Osteocyte (in vitro differentiated cells): ENCODE measurements around the gene ARHGAP6. TPM values are rescaled to one million over a fixed set of nuclear protein-coding genes. Genes with fewer than 3 reads are reported as not detected.

Source experiments
- DNase-seq: peaks from one replicate; pipeline ENCODE4 v3.0.0; 2021; ENCODE audit warnings: mixed read lengths; ENCODE audit not compliant: unreplicated experiment; ENCODE audit errors: extremely low spot score
- H3K27ac Mint-ChIP-seq: one replicate; pipeline ENCODE4 v1.8.0; 2021; ENCODE audit warnings: mild to moderate bottlenecking, mixed read lengths; ENCODE audit not compliant: unreplicated experiment
- H3K27me3 Mint-ChIP-seq: one replicate; pipeline ENCODE4 v1.8.0; 2021; ENCODE audit warnings: mixed read lengths; ENCODE audit not compliant: unreplicated experiment
- H3K36me3 Mint-ChIP-seq: one replicate; pipeline ENCODE4 v1.8.0; 2021; ENCODE audit warnings: mixed read lengths; ENCODE audit not compliant: unreplicated experiment
- H3K4me1 Mint-ChIP-seq: one replicate; pipeline ENCODE4 v1.8.0; 2021; ENCODE audit warnings: mixed read lengths; ENCODE audit not compliant: unreplicated experiment
- H3K4me3 Mint-ChIP-seq: one replicate; pipeline ENCODE4 v1.8.0; 2021; ENCODE audit warnings: mild to moderate bottlenecking, moderate library complexity, mixed read lengths; ENCODE audit not compliant: unreplicated experiment
- H3K9me3 Mint-ChIP-seq: one replicate; pipeline ENCODE4 v1.8.0; 2021; ENCODE audit warnings: mixed read lengths; ENCODE audit not compliant: unreplicated experiment
- CTCF ChIP-seq: fragments of 200-600 bp; sonication (generic); IDR thresholded peaks from 2 replicates; pipeline ENCODE4 v1.5.0; 2021; ENCODE audit warnings: antibody characterized with exemption, mild to moderate bottlenecking, moderate library complexity
- total RNA-seq: library from RNA; stranded (reverse); gene quantifications from 2 replicates; pipeline ENCODE4 v1.2.1, GENCODE V29; 2021

The ARHGAP6 gene
- total RNA-seq, 1 donor from 2014 or later: 3.5 TPM

DNA sequence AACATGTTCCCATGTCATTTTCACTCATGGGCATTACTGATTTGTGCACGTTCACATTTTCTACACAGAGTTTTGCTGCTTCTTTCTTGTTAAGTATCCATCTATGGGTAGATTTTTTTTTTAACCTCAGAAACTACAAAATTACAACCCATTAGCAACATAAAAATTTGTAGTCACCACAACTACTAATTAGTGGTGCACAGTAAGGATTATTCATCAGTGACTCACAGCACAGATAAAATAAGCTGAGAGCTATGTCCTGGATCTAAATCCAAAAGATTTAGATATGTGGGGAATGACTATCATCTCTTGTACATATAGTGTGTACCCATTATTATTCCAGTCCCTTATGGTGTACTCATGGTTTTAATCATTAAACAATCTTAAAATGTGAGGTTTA is 392.2 kb downstream of the ARHGAP6 start:
- no peak for TF ChIP-seq CTCF
- H3K36me3 Mint-ChIP-seq: no peaks in the 10 kb centered on the region
- H3K9me3 Mint-ChIP-seq: peaks cover 12% of the 10 kb centered on the region
- no peaks in the 10 kb centered on the region for H3K27me3 Mint-ChIP-seq
- H3K4me1 Mint-ChIP-seq: no peaks in the 10 kb centered on the region
- no peak for DNase-seq
- H3K27ac Mint-ChIP-seq: no peak overlapping the region
- no peak overlapping the region for H3K4me3 Mint-ChIP-seq

DNA sequence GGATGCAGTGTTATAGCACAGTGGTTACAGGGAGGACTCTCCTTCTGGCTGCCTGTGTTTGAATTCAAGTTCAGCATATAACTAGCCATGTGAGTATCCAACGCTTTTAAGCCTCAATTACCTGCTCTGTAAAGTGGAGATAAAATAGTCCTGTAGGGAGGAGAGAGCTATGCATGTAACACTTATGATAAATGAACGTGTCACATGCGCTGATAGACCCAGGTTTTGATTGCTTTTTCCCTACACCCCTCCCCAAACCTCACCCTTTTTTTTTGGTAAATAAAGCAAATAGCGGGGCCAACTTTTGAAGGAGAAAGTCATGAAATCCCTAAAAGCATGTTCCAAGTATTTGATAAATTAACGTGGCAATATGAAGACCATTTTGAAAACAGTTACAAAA is 392.9 kb downstream of the ARHGAP6 start:
- Mint-ChIP-seq H3K4me3 (no peak overlapping the region), H3K36me3 (no peaks in the 10 kb centered on the region), H3K4me1 (no peaks in the 10 kb centered on the region), H3K27me3 (no peaks in the 10 kb centered on the region), H3K9me3 (peaks cover 9% of the 10 kb centered on the region), H3K27ac (no peak overlapping the region)
- TF ChIP-seq CTCF: no peak
- no peak for DNase-seq

DNA sequence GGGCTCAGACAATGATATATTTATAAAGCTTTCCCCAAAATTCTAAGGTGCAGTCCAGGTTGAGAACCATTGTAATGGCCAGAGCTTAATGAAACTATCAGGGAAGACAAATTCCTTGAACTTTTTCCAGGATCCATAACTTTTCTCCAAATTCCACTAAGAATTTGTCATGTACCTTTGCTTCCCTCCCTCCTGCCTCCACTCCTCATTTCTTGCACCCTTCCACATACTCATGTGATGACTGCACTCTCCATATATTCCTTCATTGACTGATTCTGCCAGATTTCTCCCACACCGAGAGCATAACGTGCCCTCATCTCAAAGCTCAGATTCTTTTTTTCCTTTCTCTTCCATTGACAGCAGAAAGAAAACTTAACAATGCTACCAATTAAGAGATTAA is 393.4 kb downstream of the ARHGAP6 start:
- Mint-ChIP-seq H3K4me3 (no peak overlapping the region), H3K36me3 (no peaks in the 10 kb centered on the region), H3K27ac (no peak overlapping the region), H3K9me3 (peaks cover 12% of the 10 kb centered on the region), H3K4me1 (no peaks in the 10 kb centered on the region), H3K27me3 (no peaks in the 10 kb centered on the region)
- TF ChIP-seq CTCF: no peak
- no peak for DNase-seq

GRCh38 chrX:11269996-11270395 is 395.7 kb downstream of the ARHGAP6 start:
- H3K27ac Mint-ChIP-seq: no peak overlapping the region
- no peaks in the 10 kb centered on the region for H3K36me3 Mint-ChIP-seq
- peaks cover 14% of the 10 kb centered on the region for H3K9me3 Mint-ChIP-seq
- H3K4me3 Mint-ChIP-seq: no peak overlapping the region
- TF ChIP-seq CTCF: no peak
- DNase-seq: no peak
- H3K27me3 Mint-ChIP-seq: no peaks in the 10 kb centered on the region
- H3K4me1 Mint-ChIP-seq: peaks cover 4% of the 10 kb centered on the region

DNA sequence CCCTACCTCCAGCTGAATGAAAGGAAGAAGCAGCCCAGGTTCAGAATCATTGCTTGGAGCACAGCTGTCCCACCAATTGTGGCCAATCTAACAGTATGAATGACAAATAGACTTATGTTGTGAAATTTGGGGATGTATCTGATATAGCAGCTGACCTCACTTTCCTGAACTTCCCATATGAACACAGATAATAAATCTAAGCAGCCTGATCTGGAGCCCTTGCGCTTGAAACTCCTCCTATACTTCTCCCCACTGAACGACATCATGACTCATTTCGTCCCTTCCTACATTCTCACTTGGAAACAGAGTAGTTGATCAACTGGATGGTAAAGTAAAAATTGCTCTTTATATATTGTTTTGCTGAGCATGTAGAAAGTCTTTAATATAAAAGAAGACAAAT is 396.7 kb downstream of the ARHGAP6 start:
- Mint-ChIP-seq H3K9me3 (peaks cover 14% of the 10 kb centered on the region), H3K27me3 (no peaks in the 10 kb centered on the region), H3K4me3 (no peak overlapping the region), H3K27ac (no peak overlapping the region), H3K4me1 (peaks cover 4% of the 10 kb centered on the region), H3K36me3 (no peaks in the 10 kb centered on the region)
- no peak for DNase-seq
- TF ChIP-seq CTCF: no peak
